SK-N-SH (cell line): Measurements from ENCODE around the gene HEG1. TPM values are rescaled to one million over a fixed set of nuclear protein-coding genes. Genes with fewer than 3 reads are reported as not detected.

Experiments
- CTCF ChIA-PET: fragments of 300-600, 350-600 bp; formaldehyde crosslinking; extraction: SDS; loops from one replicate; lab custom pipeline; 2021; lab: Yijun Ruan, JAX
- POLR2A ChIA-PET: fragments of 350-600 bp; sonication (Branson Sonifier 250); formaldehyde crosslinking; extraction: SDS; loops from one replicate; lab custom pipeline; 2020; ENCODE audit warnings: antibody characterized with exemption, inconsistent platforms; lab: Yijun Ruan, JAX
- DNase-seq: peaks from one replicate; pipeline ENCODE4 v3.0.0; 2012
- H2AFZ ChIP-seq: fragments of 200-600 bp; sonication (generic); 2 replicates; pipeline ENCODE4 v1.8.1; 2016; ENCODE audit warnings: antibody characterized with exemption, mild to moderate bottlenecking, low read depth
- H3F3A ChIP-seq: fragments of 200-600 bp; sonication (generic); replicated peaks from 2 replicates; pipeline ENCODE3; 2016; ENCODE audit warnings: antibody characterized with exemption, mild to moderate bottlenecking; ENCODE audit not compliant: insufficient read depth
- H3K27ac ChIP-seq, 2 experiments: fragments of 200-500 bp in 1 of 2; fragments of 200-600 bp in 1 of 2; sonication (Bioruptor generic) in 1 of 2; sonication (generic), shearing (Covaris generic) in 1 of 2; 2 replicates each; pipeline versions ENCODE4 v1.5.1 to v1.6.1; 2014 to 2016; ENCODE audit warnings: low read depth in 2 of 2, inconsistent platforms in 1 of 2, low read length in 1 of 2, mild to moderate bottlenecking in 1 of 2, mixed read lengths in 1 of 2
- H3K27me3 ChIP-seq: fragments of 200-600 bp; sonication (generic), shearing (Covaris generic); 2 replicates; pipeline ENCODE4 v1.6.1; 2016; ENCODE audit warnings: mixed run types; ENCODE audit not compliant: insufficient read depth
- H3K36me3 ChIP-seq, 2 experiments: fragments of 200-500 bp in 1 of 2; fragments of 200-600 bp in 1 of 2; sonication (Bioruptor generic) in 1 of 2; sonication (generic) in 1 of 2; replicated peaks in 1 of 2; 2 replicates each; pipeline versions ENCODE3 to v1.5.1; 2014 to 2016; ENCODE audit warnings: low read length in 1 of 2, mild to moderate bottlenecking in 1 of 2; ENCODE audit not compliant: insufficient read depth in 2 of 2, control insufficient read depth in 1 of 2
- H3K4me1 ChIP-seq, 2 experiments: fragments of 200-500 bp in 1 of 2; fragments of 200-600 bp in 1 of 2; sonication (Bioruptor generic) in 1 of 2; sonication (generic), shearing (Covaris generic) in 1 of 2; 2 replicates each; pipeline versions ENCODE4 v1.5.1 to v1.6.1; 2014 to 2016; ENCODE audit warnings: low read depth in 1 of 2, low read length in 1 of 2, mixed run types in 1 of 2; ENCODE audit not compliant: insufficient read depth in 2 of 2, control insufficient read depth in 1 of 2
- H3K4me2 ChIP-seq: fragments of 200-600 bp; sonication (generic), shearing (Covaris generic); 2 replicates; pipeline ENCODE4 v1.6.1; 2017; ENCODE audit warnings: mixed run types
- H3K4me3 ChIP-seq, 2 experiments: fragments of 200-500 bp in 1 of 2; fragments of 200-600 bp in 1 of 2; sonication (Bioruptor generic) in 1 of 2; sonication (generic), shearing (Covaris generic) in 1 of 2; 2 replicates each; pipeline versions ENCODE4 v1.5.1 to v1.8.1; 2014 to 2016; ENCODE audit warnings: low read depth in 2 of 2, inconsistent platforms in 1 of 2, low read length in 1 of 2, mild to moderate bottlenecking in 1 of 2, mixed read lengths in 1 of 2, moderate library complexity in 1 of 2
- H3K79me2 ChIP-seq: fragments of 200-600 bp; sonication (generic); 2 replicates; pipeline ENCODE4 v1.8.1; 2017; ENCODE audit warnings: mild to moderate bottlenecking; ENCODE audit not compliant: insufficient read depth
- H3K9ac ChIP-seq: fragments of 200-600 bp; sonication (generic); 2 replicates; pipeline ENCODE4 v1.6.1; 2017; ENCODE audit warnings: mixed run types
- H3K9me2 ChIP-seq: fragments of 200-600 bp; sonication (generic); 2 replicates; pipeline ENCODE4 v1.6.1; 2017; ENCODE audit warnings: mixed run types
- H3K9me3 ChIP-seq: fragments of 200-600 bp; sonication (generic); 2 replicates; pipeline ENCODE4 v1.6.1; 2017; ENCODE audit warnings: mixed run types, mild to moderate bottlenecking, moderate library complexity
- H4K20me1 ChIP-seq: fragments of 200-600 bp; sonication (generic); 2 replicates; pipeline ENCODE4 v1.6.1; 2017; ENCODE audit warnings: mild to moderate bottlenecking, mixed run types; ENCODE audit not compliant: insufficient read depth
- ELF1 ChIP-seq: IDR thresholded peaks from 2 replicates; pipeline ENCODE4 v1.4.0; 2012
- EP300 ChIP-seq, 2 experiments: IDR thresholded peaks; 2 replicates each; pipeline versions ENCODE4 v1.4.0 to v1.6.1; 2012; ENCODE audit warnings: borderline replicate concordance in 1 of 2, low read depth in 1 of 2, low read length in 1 of 2
- GATA2 ChIP-seq: sonication (generic); formaldehyde crosslinking; IDR thresholded peaks from 2 replicates; pipeline ENCODE4 v1.5.0; 2020; ENCODE audit warnings: mild to moderate bottlenecking, missing genetic modification reagents
- MEF2A ChIP-seq: IDR thresholded peaks from 2 replicates; pipeline ENCODE4 v1.4.0; 2012; ENCODE audit warnings: low read depth, borderline replicate concordance
- MXI1 ChIP-seq: IDR thresholded peaks from 2 replicates; pipeline ENCODE4 v1.6.1; 2012; ENCODE audit warnings: mild to moderate bottlenecking, low read depth, low read length, improper control_type of control experiment
- NFIC ChIP-seq: IDR thresholded peaks from 2 replicates; pipeline ENCODE4 v1.4.0; 2012; ENCODE audit warnings: borderline replicate concordance
- SIN3A ChIP-seq: IDR thresholded peaks from 2 replicates; pipeline ENCODE4 v1.6.1; 2012; ENCODE audit warnings: low read depth, mild to moderate bottlenecking, low read length, moderate library complexity, borderline replicate concordance
- TCF12 ChIP-seq: IDR thresholded peaks from 2 replicates; pipeline ENCODE4 v1.4.0; 2012
- YY1 ChIP-seq: IDR thresholded peaks from 2 replicates; pipeline ENCODE4 v1.4.0; 2012; ENCODE audit warnings: low read depth, mild to moderate bottlenecking
- WGBS: methylation state at CpG from one replicate; pipeline ENCODE4 v1.1.6; 2017; ENCODE audit warnings: low lambda C conversion rate; 5-methylcytosine and 5-hydroxymethylcytosine counted together
- polyA plus RNA-seq, 3 experiments: library from polyadenylated mRNA; depleted of rRNA; stranded (reverse); fragments of >200 nt; gene quantifications; 2 replicates each; pipeline ENCODE4 v1.2.3, GENCODE V29; 2012
- TF ChIP-seq, protein P1 (sequence below): fragments of 200-600 bp; sonication (generic); IDR thresholded peaks from 2 replicates; pipeline ENCODE4 v1.6.1; 2017; ENCODE audit warnings: antibody characterized with exemption, mild to moderate bottlenecking, moderate library complexity
- TF ChIP-seq, protein P2 (sequence below): fragments of 150-350 bp; IDR thresholded peaks from 2 replicates; pipeline ENCODE4 v1.6.1; 2017; ENCODE audit warnings: antibody characterized with exemption, low read length, low read depth, borderline replicate concordance
- TF ChIP-seq, protein P3 (sequence below): IDR thresholded peaks from 2 replicates; pipeline ENCODE4 v1.4.0; 2012; ENCODE audit warnings: low read depth, borderline replicate concordance
- TF ChIP-seq, protein P4 (sequence below): fragments of 150-350 bp; IDR thresholded peaks from 2 replicates; pipeline ENCODE4 v1.6.1; 2016; ENCODE audit warnings: mild to moderate bottlenecking, low read depth, low read length
- TF ChIP-seq, protein P5 (sequence below): IDR thresholded peaks from 2 replicates; pipeline ENCODE4 v1.6.1; 2012; ENCODE audit warnings: mild to moderate bottlenecking, low read depth, low read length, moderate library complexity

HEG1 gene
- polyA plus RNA-seq, 1 of the 3 experiments (the other 2 are of a cell fraction) = 27.7 TPM

DNA sequence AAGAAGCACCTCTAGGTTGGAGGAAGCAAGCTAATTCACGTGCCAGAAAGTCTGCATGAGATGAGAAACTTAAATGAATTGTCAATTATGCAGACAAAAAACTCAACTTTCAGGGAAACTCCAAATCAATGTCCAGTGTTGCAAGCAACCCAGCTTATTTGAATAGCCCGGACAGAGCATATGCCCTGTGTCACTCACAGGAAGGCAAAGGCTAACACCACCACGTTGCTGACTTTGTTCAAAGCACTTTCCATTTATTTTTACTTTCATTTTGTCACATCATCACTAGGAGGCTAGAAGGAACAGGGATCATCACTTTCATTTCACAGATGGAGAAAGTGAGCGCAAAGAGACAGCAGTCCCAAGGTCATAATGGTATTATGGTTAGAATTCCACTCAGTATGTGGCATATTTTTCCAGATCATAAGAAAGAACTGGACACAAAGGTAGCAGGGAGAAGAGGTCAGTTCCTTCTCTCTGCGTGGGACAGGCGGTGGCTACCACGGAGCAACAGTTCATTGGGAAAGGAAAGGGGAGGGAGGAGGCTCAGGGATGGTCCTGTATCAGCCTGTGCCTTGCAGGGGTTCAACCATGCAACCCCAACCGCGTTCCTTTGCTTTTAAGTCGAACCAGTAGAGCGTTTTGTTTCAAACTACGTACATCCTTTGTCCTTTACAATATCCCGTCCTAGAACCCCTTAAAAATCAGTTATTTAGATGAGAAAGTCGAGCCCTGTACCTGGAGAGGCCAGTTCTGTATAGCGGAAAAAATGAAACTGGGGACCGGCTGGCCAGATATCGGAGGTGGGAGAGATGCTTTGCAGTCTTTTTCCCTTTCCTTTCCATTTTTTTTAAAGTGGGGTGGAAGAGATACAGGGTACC lies 1.1 kb downstream of the HEG1 start (continued):
- TF ChIP-seq YY1 = no peak
- 0 out of 2 replicates have a peak, but pooled peaks have one; percentile 9 for TF ChIP-seq SIN3A
- TF ChIP-seq, protein P1, sequence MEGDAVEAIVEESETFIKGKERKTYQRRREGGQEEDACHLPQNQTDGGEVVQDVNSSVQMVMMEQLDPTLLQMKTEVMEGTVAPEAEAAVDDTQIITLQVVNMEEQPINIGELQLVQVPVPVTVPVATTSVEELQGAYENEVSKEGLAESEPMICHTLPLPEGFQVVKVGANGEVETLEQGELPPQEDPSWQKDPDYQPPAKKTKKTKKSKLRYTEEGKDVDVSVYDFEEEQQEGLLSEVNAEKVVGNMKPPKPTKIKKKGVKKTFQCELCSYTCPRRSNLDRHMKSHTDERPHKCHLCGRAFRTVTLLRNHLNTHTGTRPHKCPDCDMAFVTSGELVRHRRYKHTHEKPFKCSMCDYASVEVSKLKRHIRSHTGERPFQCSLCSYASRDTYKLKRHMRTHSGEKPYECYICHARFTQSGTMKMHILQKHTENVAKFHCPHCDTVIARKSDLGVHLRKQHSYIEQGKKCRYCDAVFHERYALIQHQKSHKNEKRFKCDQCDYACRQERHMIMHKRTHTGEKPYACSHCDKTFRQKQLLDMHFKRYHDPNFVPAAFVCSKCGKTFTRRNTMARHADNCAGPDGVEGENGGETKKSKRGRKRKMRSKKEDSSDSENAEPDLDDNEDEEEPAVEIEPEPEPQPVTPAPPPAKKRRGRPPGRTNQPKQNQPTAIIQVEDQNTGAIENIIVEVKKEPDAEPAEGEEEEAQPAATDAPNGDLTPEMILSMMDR = peak; percentile 32
- TF ChIP-seq, protein P2, sequence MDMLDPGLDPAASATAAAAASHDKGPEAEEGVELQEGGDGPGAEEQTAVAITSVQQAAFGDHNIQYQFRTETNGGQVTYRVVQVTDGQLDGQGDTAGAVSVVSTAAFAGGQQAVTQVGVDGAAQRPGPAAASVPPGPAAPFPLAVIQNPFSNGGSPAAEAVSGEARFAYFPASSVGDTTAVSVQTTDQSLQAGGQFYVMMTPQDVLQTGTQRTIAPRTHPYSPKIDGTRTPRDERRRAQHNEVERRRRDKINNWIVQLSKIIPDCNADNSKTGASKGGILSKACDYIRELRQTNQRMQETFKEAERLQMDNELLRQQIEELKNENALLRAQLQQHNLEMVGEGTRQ = no peak
- TF ChIP-seq, protein P3, sequence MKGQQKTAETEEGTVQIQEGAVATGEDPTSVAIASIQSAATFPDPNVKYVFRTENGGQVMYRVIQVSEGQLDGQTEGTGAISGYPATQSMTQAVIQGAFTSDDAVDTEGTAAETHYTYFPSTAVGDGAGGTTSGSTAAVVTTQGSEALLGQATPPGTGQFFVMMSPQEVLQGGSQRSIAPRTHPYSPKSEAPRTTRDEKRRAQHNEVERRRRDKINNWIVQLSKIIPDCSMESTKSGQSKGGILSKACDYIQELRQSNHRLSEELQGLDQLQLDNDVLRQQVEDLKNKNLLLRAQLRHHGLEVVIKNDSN = no peak
- TF ChIP-seq EP300 (IDR thresholded peaks at IDR 0.05; ENCODE audit: borderline replicate concordance in 1 of 2, low read depth in 1 of 2, low read length in 1 of 2) = no peak
- TF ChIP-seq GATA2 (CRISPR knock-in tag) = no peak
- TF ChIP-seq MXI1 = no peak
- TF ChIP-seq NFIC = no peak
- TF ChIP-seq MEF2A = no peak
- TF ChIP-seq, protein P4, sequence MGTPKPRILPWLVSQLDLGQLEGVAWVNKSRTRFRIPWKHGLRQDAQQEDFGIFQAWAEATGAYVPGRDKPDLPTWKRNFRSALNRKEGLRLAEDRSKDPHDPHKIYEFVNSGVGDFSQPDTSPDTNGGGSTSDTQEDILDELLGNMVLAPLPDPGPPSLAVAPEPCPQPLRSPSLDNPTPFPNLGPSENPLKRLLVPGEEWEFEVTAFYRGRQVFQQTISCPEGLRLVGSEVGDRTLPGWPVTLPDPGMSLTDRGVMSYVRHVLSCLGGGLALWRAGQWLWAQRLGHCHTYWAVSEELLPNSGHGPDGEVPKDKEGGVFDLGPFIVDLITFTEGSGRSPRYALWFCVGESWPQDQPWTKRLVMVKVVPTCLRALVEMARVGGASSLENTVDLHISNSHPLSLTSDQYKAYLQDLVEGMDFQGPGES = no peak

DNA sequence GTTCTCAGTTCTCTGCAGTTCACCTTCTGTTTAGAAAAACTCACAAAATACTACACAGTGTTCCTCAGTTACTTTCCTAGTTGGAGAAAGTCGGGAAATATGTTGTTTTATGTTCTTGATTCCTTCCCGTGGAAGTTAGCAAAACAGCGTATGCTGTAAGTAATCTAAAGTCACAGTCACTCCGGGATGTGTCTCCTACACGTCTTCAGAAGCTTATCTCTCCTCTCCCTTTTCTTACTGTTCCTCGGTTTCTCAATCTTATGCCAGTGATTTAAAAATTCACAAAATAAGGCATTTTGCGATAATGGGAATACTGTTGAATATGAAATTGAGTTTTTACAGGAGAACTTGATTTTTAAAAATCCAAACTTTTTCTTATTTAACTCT lies 1.7 kb downstream of the HEG1 start:
- Histone ChIP-seq H2AFZ (no peak overlapping the region), H3K4me2 (peak overlapping the region; percentile 84), H3K4me3 (peak overlapping the region; percentile 83 to 88), H3K9ac (peak overlapping the region; percentile 76), H3F3A (peaks cover 38% of the 10 kb centered on the region)
- POLR2A ChIA-PET = no interaction called here
- TF ChIP-seq ELF1 (no peak), TCF12 (no peak), MEF2A (no peak)
- TF ChIP-seq, protein P5, sequence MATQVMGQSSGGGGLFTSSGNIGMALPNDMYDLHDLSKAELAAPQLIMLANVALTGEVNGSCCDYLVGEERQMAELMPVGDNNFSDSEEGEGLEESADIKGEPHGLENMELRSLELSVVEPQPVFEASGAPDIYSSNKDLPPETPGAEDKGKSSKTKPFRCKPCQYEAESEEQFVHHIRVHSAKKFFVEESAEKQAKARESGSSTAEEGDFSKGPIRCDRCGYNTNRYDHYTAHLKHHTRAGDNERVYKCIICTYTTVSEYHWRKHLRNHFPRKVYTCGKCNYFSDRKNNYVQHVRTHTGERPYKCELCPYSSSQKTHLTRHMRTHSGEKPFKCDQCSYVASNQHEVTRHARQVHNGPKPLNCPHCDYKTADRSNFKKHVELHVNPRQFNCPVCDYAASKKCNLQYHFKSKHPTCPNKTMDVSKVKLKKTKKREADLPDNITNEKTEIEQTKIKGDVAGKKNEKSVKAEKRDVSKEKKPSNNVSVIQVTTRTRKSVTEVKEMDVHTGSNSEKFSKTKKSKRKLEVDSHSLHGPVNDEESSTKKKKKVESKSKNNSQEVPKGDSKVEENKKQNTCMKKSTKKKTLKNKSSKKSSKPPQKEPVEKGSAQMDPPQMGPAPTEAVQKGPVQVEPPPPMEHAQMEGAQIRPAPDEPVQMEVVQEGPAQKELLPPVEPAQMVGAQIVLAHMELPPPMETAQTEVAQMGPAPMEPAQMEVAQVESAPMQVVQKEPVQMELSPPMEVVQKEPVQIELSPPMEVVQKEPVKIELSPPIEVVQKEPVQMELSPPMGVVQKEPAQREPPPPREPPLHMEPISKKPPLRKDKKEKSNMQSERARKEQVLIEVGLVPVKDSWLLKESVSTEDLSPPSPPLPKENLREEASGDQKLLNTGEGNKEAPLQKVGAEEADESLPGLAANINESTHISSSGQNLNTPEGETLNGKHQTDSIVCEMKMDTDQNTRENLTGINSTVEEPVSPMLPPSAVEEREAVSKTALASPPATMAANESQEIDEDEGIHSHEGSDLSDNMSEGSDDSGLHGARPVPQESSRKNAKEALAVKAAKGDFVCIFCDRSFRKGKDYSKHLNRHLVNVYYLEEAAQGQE = no peak
- TF ChIP-seq, all 33 proteins: peak for 0
- Histone ChIP-seq H3K36me3 (peaks cover 0 to 5% of the 10 kb centered on the region in 2 experiments), H3K27ac (peak overlapping the region; percentile 72 to 99), H3K79me2 (peaks cover 58% of the 10 kb centered on the region), H3K9me3 (no peaks in the 10 kb centered on the region), H3K9me2 (no peaks in the 10 kb centered on the region), H3K27me3 (no peaks in the 10 kb centered on the region), H4K20me1 (peaks cover 28% of the 10 kb centered on the region; the same call in 1 of the 2 replicates), H3K4me1 (peaks cover 30 to 43% of the 10 kb centered on the region in 2 experiments)
- WGBS = 88% methylated on average over 7 of the region's 7 CpGs
- CTCF ChIA-PET = interaction anchor here (0.9 kb wide), 1 partner anchor 42 kb away, joined by 3 read pairs; no protein-coding TSS in a partner anchor
- no peak for DNase-seq
